SIG-M5 treated with dmso at 0.1 percent for 504 hours (cell line): ENCODE measurements around the gene FHIP2A.
"Not testable (repeated sequence)": the region's sequence is repeated elsewhere in the genome, so short reads cannot be mapped to it uniquely, and the experiment has no call there.

Source experiments
- DNase-seq: peaks from one replicate; lab custom pipeline; 2025; ENCODE audit not compliant: unreplicated experiment; lab: John Stamatoyannopoulos, UW

Gene FHIP2A

DNA sequence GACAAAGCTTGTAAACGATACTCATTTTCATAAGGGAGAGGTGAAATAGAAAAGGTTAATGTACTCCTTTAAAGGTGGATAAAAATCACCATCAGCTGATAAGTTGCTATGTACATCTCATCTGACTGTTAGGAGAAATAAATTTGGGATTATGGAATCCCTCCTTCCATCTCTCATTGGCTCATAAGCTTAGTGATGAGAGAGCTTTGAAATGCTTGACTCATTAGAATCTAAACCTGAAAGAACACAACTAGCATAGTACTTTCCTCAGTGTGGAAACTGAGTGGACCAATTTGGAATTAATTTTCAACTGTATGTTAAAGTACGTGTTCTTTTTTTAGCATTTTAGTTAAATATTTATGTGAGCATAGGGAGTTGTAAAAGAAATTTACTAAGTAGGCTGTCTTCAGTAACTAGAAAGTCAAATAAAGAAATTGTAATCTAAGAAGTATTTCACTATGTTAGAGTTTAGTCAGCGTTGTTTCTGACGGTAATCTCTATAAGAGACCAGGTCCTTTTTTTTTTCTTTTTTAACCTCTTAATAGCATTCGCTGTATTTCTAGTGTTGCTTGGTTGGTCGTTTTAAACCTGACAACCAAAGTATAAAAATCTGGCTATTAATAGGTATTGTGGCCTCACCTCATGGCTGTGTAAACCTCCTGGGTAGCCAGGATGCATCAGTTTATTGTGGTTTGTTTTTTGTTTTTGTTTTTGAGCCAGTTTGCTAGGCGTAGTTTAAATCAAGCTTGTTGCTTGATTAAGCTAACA, 34.4 kb downstream of the FHIP2A start:
- DNase-seq = no peak

DNA sequence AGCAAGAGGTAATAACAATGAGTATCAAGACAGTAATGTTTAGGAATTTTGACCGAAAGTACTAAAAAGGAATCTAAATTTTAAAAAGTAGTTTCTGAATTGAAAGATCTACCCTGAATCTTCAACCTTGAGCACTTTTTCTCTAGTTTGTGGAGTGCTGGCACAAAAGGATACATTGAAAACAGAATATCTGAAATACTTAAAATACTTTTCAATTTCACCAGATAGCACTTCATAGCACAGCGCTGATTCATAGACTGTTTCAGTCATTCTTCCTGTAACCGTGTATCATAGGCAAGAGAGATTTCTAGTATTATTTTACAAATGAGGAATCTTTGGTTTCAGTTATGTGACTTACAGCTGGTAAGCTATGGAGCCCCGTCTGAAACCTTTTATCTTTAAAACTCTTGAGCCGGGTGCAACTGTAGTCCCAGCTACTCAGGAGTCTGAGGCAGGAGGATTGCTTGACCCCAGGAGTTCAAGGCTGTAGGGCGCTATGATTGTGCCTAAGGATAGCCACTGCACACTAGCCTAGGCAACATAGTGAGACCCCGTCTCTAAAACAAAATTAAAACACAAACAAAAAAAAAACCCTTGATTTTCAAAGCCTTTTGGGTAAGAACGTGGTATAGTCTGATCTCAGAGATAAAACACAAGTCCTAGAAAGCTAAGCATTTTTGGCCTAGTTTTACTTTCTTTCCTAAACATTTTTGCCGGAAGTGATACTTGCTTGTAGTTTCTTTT, 35.1 kb downstream of the FHIP2A start:
- DNase-seq = no peak

DNA sequence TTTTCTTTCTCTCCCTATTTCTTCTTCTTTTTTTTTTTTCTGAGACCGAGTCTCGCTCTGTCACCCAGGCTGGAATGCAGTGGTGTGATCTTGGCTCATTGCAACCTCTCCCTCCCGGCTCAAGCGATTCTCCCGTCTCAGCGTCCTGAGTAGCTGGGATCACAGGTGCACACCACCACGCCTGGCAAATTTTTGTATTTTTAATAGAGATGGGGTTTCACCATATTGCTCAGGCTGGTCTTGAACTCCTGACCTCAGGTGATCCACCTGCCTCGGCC, 35.6 kb downstream of the FHIP2A start:
- DNase-seq = not testable (repeated sequence)

DNA sequence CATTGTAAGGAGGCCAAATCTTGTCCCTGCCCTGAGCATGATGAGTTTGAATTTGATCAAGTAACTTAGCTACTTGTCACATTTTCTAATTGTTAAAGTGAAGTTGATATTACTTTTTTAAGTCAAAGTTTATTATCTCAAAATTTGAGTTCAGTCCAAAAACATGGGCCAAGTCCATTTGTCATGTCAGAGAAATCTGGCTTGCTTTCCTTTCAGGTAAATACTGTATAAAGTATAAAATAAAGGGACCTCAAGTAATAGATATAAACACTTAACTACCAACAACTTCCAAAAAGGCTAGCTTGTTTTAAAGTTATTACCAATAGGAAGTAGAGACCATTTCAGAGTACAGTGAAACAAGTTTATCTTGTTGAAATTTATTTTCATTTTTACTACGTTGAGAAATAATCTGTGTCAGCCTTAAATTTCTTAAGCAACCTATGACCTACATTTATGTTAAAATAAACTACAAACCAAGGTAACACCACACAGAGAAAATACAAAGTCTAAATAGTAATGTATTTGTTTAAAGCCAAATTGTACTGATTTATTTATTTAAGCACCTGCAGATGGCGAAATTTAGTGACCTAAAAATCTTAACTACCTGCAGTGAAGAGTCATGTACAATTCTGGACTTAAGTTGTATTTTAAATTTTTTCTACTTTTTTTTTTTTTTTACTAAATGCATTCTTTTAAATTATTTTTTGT, 36.5 kb downstream of the FHIP2A start:
- DNase-seq = no peak

DNA sequence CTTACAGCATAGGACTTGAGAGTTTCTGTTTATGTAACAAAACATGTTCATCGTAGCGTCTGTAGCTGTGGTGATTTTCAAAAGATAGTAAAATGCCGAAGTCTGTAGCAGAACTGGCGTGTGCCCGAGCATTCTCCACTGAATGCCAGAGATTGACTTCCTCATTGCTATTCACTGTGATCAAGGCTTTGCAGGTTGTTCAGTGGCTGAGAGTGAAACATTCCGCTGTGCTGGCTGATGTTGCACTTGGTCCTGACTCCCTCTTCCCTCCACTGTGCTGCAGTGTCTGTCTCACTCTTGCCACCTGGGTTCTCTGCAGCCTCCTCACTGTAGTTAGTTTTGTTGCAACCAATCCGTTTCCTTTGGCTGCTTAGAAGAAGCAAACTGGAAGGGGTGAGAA, 37.6 kb downstream of the FHIP2A start:
- DNase-seq = no peak

DNA sequence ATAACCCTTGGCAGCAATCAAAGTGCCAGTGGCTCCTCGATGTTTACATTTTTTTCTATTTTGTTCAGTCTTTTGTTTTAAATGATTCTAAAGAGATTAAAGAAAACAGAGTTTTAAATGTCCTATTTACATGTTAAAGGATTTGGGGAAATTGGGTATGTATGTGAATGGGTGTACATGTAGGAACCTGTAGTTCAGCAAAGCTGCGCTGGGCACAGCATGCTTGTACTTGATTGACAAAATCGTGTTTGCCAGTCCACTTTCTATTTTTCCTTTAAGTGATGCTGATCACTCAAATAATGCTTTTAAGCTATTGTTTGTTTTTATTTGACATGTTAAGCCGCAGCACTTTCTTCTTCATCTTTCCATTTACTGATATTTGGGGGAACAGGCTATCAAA, 40.9 kb downstream of the FHIP2A start:
- DNase-seq = no peak

DNA sequence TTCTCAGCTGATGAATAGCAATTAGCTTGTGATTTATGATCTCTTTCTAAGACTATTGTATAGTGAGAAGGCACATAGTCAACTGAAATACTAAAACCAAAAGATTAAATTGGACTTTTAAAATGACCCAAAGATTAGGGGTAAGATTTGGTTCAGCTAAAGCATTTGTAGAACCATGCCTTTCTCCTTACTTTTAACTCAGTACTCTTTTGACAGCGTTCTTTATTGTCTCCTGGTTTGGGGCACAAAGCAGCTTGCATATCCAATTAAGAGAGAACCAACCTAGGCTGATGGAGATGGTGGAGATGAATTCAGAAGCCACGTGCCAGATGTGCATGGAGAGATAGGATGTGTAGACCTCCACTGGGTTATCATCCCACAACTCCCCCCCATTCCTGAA, 45.8 kb downstream of the FHIP2A start:
- DNase-seq = no peak

DNA sequence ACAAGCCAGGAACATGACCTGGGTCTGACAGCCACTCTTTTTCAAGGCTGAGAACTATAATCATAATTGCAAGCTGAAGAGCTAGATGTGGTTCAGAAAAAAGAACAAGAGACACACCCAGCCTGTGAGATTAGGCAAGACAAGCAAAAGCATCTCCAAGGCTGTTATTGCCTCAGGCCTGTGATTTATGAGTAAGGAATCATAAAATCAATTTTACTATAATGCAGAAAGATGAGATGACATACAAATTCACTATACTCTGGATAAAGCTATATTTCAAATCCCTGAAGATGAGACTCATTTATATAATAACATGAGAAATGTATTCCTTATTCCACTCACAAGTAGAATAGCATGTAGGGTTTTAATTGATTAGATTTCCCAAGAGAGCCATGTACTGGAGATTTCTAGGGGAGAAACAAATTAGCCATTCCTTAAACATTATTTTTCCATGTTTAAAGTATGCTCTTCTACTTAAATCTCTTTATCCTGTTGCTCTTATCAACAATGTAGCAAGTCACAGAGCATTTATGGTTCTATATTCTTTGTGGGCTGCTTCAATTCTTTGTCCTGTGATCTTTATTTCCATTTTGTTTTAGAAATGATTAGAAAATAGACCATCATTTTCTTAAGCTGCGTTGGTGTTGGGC, 47.4 kb downstream of the FHIP2A start:
- DNase-seq = no peak

DNA sequence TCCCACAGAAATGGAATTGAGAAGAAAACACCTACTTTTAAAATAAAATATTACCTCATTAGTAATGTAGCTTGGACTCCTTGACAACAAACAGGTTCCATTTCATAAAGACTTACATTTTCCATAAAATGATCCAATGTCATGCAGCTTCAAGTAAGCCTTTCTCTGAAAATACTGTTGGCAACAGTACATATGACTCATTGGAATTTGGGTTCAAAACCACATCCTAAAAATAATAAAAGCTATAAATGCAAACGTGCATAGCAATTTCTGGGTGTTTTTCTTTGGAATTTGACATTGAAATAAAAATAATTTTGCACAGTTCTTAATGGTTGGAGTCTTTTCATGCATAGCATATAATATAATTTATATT, 47.9 kb downstream of the FHIP2A start:
- DNase-seq = no peak

DNA sequence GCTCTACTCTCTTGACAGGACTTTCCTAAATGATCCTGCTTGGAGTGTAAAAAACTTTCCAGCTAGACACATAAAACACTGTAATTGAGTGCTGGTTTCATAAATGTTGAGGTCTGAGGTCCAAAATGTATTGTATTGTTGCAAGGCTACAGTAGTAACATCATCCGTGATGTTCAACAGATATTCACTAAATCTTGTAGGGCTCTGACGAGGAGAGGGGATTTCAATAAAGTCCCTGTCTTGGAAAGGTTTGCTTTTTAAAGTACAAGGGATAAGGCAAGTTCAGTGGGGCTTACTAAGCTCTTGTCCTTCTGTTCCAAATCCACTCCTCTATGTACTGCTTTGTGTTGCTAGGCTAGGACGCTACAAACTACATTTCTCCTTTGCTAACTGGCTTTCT, 48.9 kb downstream of the FHIP2A start:
- no peak for DNase-seq

DNA sequence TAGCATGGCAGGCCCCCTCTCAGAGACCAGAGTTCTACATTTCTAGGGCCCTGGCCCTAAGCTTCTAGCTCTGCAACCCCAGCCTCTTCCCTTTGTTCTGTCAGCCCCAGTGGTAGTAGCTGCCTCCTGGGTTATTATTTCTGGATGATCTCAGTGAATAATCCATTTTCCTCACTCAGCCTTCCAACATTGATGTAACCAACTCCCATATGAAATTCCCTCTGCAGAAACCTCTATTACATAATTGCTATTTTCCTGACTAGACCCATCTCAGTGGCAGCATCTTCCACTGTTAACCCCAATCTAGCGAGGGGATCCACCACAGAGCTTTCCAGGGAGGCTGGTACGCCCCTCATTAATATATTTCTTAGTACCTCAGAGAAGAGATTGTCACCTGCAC, 49.8 kb downstream of the FHIP2A start:
- DNase-seq = no peak
